Transverse colon (tissue), 4 donors: ENCODE results near the gene LRP5.

Source experiments
- POLR2A ChIP-seq: fragments of 450-650 bp; IDR thresholded peaks from one replicate; pipeline ENCODE4 v1.6.1; 2016; ENCODE audit warnings: antibody characterized with exemption, mild to moderate bottlenecking, moderate library complexity
- POLR2AphosphoS5 ChIP-seq, 3 donors: sonication (generic); formaldehyde crosslinking; IDR thresholded peaks; one replicate each; pipeline ENCODE4 v1.6.1; 2016; ENCODE audit warnings: antibody characterized with exemption in 3 of 3
- TF ChIP-seq, protein P1 (sequence below), 5 experiments: fragments of 200-600 bp in 3 of 5; fragments of 450-650 bp in 2 of 5; sonication (generic) in 3 of 5; IDR thresholded peaks; 1 replicate in 2 of 5; 2 replicates in 3 of 5; pipeline ENCODE4 v1.5.1; 2016 to 2017; ENCODE audit warnings: antibody characterized with exemption in 5 of 5, inconsistent platforms in 3 of 5, mild to moderate bottlenecking in 2 of 5, moderate library complexity in 1 of 5

- TF ChIP-seq POLR2A (peak; percentile 43), POLR2AphosphoS5 (IDR thresholded peaks at IDR 0.05) (peak in 2 of 3 donors; percentile 55 to 61)
- TF ChIP-seq, protein P1, sequence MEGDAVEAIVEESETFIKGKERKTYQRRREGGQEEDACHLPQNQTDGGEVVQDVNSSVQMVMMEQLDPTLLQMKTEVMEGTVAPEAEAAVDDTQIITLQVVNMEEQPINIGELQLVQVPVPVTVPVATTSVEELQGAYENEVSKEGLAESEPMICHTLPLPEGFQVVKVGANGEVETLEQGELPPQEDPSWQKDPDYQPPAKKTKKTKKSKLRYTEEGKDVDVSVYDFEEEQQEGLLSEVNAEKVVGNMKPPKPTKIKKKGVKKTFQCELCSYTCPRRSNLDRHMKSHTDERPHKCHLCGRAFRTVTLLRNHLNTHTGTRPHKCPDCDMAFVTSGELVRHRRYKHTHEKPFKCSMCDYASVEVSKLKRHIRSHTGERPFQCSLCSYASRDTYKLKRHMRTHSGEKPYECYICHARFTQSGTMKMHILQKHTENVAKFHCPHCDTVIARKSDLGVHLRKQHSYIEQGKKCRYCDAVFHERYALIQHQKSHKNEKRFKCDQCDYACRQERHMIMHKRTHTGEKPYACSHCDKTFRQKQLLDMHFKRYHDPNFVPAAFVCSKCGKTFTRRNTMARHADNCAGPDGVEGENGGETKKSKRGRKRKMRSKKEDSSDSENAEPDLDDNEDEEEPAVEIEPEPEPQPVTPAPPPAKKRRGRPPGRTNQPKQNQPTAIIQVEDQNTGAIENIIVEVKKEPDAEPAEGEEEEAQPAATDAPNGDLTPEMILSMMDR (IDR thresholded peaks at IDR 0.05), result no peak
These were observed 42.0 kb upstream of the LRP5 start for GRCh38 chr11:68270196-68271022.
